ENCODE results near the gene IL25.

Gene IL25

GRCh38 chr14:23364164-23365035, 8.2 kb upstream of the IL25 start:
- DNase-seq (ENCODE audit: insufficient read length) = no peak
- no peak for TF ChIP-seq POLR2AphosphoS5 (IDR thresholded peaks at IDR 0.05; ENCODE audit: low read depth, low read length)
- TF ChIP-seq TAF1 (IDR thresholded peaks at IDR 0.05; ENCODE audit: borderline replicate concordance, low read depth, low read length) = no peak
- TF ChIP-seq POLR2A (IDR thresholded peaks at IDR 0.05; ENCODE audit: low read depth, low read length) = no peak
- FAIRE-seq = no peak

DNA sequence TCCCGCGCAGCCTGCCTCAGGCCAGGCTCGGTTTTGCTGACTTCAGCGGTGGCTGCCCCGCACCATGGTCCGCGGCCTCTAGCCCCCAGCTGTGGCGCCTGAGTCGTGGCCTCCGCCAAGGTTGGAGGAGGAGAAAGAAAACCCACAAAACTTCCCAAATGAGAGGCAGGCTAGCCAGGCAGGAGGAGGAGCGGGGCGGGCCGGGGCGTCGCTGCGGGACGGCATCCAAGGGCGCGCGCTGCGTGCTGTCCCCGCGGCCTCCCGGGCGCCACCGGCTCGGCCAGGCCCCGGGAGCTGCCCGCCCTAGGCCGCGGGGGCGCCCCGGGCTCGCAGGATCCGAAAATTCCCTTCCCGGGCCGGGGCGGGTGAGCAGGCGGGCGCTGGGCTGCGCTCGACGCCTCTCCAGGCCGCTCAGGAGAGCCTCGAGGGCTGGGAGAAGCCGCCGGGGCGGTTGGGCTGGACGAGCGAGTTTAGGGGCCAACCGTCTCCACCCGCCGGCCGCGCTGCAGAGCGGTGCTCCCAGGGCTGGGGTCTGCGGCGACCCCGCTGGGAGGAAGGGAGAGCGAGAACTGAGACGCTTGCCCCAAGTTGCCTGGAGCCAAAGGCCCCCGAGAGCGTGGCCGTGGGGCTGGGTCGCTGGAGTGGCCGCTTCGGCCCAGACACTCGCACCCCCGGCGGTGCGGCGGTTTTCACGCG, 7.4 kb upstream of the IL25 start, which contains the start of gene EFS:
Gene EFS, minus strand, starts transcription at position 137 of the 696 bp plus-strand sequence. CDS start 147 bp downstream, outside the sequence.
- DNase-seq (ENCODE audit: insufficient read length) (no peak), FAIRE-seq (no peak)
- TF ChIP-seq TAF1 (IDR thresholded peaks at IDR 0.05; ENCODE audit: borderline replicate concordance, low read depth, low read length) (no peak), POLR2AphosphoS5 (IDR thresholded peaks at IDR 0.05; ENCODE audit: low read depth, low read length) (no peak), POLR2A (IDR thresholded peaks at IDR 0.05; ENCODE audit: low read depth, low read length) (no peak)

DNA sequence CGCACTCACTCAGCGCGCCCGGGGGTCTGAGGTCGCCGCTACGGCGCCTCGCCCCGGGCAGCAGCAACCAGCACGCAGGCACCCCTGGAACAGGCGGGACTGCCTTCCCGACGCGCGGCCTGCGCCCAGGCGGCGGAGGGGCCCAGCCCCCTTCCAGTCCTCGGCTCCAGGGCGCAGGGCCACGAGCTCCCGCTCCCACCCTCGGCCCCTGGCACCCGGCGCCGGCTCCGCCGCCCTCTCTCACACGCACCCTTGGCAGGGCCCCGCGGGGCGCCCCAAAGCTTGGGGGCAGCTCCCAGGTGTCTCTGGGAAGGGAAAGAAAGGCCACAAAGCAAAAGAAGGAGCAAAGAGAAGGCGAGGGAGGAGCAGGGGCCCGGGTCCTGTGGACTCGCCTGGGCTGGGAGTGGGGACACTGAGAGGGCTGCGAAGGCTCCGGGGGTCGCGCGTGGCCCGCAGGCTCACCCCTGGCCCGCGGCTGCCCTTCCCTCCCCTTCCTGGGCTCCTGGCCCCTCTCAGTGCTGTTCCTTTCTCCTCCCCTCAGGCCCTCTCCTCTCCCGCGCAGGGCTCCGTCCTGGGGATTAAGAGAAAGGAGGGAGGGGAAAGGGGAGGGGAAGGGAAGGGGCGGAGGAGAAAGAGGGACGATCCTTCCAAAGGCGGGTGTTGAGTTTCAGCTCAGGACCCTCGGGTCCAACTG, 6.7 kb upstream of the IL25 start:
- TF ChIP-seq POLR2A (IDR thresholded peaks at IDR 0.05; ENCODE audit: low read depth, low read length) = no peak
- TF ChIP-seq POLR2AphosphoS5 (IDR thresholded peaks at IDR 0.05; ENCODE audit: low read depth, low read length) = no peak
- TF ChIP-seq TAF1 (IDR thresholded peaks at IDR 0.05; ENCODE audit: borderline replicate concordance, low read depth, low read length) = no peak
- FAIRE-seq (no peak), DNase-seq (ENCODE audit: insufficient read length) (no peak)

DNA sequence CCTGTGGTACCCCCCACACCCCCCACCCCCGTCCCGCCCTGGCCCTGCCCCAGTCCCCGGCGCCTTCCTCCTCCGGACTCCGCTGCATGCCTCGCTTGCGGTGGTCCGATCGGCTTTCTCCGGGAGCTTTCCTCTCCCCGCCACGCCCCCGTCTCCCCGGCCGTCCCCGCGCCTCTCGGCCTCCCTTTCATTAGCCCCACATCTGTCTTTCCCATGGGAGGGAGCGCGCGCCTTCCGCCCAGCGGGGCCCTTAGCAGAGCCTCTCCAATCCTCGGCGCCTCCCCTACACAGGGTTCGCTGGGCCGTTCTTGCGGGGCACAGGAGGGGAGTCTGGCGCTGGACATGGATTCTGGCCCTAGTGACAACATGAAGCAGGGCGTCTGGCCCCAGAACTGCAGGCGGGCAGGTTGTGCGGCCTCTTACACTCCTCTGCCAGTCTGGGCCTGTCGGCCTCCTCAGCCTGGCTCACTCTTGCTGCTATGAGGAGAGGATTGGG, 6.1 kb upstream of the IL25 start:
- TF ChIP-seq TAF1 (IDR thresholded peaks at IDR 0.05; ENCODE audit: borderline replicate concordance, low read depth, low read length) (no peak), POLR2AphosphoS5 (IDR thresholded peaks at IDR 0.05; ENCODE audit: low read depth, low read length) (no peak), POLR2A (IDR thresholded peaks at IDR 0.05; ENCODE audit: low read depth, low read length) (no peak)
- FAIRE-seq (no peak), DNase-seq (ENCODE audit: insufficient read length) (no peak)

DNA sequence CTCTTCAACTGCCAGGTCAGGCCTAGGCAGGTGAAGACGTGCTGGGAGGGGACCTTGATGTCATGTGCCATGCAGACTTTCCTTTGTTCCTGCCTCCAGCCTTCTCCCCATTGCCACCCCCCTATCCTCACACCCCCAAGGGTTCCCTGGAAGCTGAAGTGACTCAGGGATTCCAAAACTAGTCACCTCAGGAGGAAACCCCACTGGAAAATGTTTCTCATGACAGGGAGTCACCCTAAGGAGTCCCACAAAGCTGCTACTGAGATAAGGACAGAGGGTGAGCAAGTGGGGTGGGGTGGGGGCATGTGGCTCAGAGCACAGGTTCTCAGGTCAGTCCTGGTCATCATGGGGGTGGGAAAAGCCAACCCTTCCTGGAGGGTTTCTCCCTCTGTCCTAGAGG, 2.4 kb upstream of the IL25 start:
- TF ChIP-seq POLR2A (IDR thresholded peaks at IDR 0.05; ENCODE audit: low read depth, low read length) (no peak), TAF1 (IDR thresholded peaks at IDR 0.05; ENCODE audit: borderline replicate concordance, low read depth, low read length) (no peak), POLR2AphosphoS5 (IDR thresholded peaks at IDR 0.05; ENCODE audit: low read depth, low read length) (no peak)
- no peak for FAIRE-seq
- DNase-seq (ENCODE audit: insufficient read length) = no peak

DNA sequence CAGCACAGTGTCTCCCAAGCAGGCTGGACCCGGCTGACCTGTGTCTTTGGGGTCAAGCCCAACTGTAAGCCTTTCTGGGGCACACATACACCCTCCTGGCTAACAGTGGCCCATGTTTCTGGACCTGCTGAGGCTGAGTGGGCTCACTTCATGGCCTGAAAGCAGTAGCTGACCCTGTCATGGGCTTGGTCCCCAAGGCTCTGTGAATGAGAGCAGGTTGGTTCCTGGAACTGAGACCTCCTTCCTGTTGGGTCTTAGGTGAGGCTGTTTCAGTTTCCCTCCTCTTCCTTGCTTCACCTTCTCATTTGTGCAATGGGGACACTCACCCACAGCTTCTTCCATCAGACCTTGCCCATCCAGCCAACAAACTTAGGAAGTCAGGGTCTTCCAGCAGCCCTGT, 744 bp upstream of the IL25 start:
- FAIRE-seq = no peak
- TF ChIP-seq POLR2A (IDR thresholded peaks at IDR 0.05; ENCODE audit: low read depth, low read length) = no peak
- TF ChIP-seq POLR2AphosphoS5 (IDR thresholded peaks at IDR 0.05; ENCODE audit: low read depth, low read length) = no peak
- TF ChIP-seq TAF1 (IDR thresholded peaks at IDR 0.05; ENCODE audit: borderline replicate concordance, low read depth, low read length) = no peak
- no peak for DNase-seq (ENCODE audit: insufficient read length)

DNA sequence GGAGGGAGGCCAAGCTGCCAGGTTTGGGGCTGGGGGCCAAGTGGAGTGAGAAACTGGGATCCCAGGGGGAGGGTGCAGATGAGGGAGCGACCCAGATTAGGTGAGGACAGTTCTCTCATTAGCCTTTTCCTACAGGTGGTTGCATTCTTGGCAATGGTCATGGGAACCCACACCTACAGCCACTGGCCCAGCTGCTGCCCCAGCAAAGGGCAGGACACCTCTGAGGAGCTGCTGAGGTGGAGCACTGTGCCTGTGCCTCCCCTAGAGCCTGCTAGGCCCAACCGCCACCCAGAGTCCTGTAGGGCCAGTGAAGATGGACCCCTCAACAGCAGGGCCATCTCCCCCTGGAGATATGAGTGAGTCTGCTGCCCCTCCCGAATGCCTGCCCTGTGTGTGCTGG, 432 bp downstream of the IL25 start:
- FAIRE-seq (no peak), DNase-seq (ENCODE audit: insufficient read length) (no peak)
- TF ChIP-seq POLR2AphosphoS5 (IDR thresholded peaks at IDR 0.05; ENCODE audit: low read depth, low read length) = no peak
- TF ChIP-seq TAF1 (IDR thresholded peaks at IDR 0.05; ENCODE audit: borderline replicate concordance, low read depth, low read length) = no peak
- no peak for TF ChIP-seq POLR2A (IDR thresholded peaks at IDR 0.05; ENCODE audit: low read depth, low read length)

DNA sequence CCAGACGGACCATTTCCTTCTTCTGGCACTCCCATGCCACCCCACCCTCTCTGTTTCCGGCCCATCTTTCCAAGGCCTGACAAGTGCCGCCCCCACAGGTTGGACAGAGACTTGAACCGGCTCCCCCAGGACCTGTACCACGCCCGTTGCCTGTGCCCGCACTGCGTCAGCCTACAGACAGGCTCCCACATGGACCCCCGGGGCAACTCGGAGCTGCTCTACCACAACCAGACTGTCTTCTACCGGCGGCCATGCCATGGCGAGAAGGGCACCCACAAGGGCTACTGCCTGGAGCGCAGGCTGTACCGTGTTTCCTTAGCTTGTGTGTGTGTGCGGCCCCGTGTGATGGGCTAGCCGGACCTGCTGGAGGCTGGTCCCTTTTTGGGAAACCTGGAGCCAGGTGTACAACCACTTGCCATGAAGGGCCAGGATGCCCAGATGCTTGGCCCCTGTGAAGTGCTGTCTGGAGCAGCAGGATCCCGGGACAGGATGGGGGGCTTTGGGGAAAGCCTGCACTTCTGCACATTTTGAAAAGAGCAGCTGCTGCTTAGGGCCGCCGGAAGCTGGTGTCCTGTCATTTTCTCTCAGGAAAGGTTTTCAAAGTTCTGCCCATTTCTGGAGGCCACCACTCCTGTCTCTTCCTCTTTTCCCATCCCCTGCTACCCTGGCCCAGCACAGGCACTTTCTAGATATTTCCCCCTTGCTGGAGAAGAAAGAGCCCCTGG, 3.1 kb downstream of the IL25 start:
- TF ChIP-seq TAF1 (IDR thresholded peaks at IDR 0.05; ENCODE audit: borderline replicate concordance, low read depth, low read length) = no peak
- no peak for TF ChIP-seq POLR2AphosphoS5 (IDR thresholded peaks at IDR 0.05; ENCODE audit: low read depth, low read length)
- no peak for TF ChIP-seq POLR2A (IDR thresholded peaks at IDR 0.05; ENCODE audit: low read depth, low read length)
- no peak for FAIRE-seq

GRCh38 chr14:23376482-23377197, 4.0 kb downstream of the IL25 start, which contains the start of gene CMTM5:
Gene CMTM5, plus strand, starts transcription at chr14:23377046. Its CDS starts 206 bp downstream, at chr14:23377252.
- no peak for TF ChIP-seq POLR2A (IDR thresholded peaks at IDR 0.05; ENCODE audit: low read depth, low read length)
- DNase-seq (ENCODE audit: insufficient read length) (no peak), FAIRE-seq (no peak)

More for the DNA sequence above, 3.1 kb downstream of the IL25 start:
- DNase-seq (ENCODE audit: insufficient read length) = no peak

- no peak for FAIRE-seq
- no peak for TF ChIP-seq POLR2AphosphoS5 (IDR thresholded peaks at IDR 0.05; ENCODE audit: low read depth, low read length)
- TF ChIP-seq POLR2A (IDR thresholded peaks at IDR 0.05; ENCODE audit: low read depth, low read length) = no peak
- TF ChIP-seq TAF1 (IDR thresholded peaks at IDR 0.05; ENCODE audit: borderline replicate concordance, low read depth, low read length) = no peak
- no peak for DNase-seq (ENCODE audit: insufficient read length)
Observed at GRCh38 chr14:23377198-23377550, 4.6 kb downstream of the IL25 start.
